ENCODE measurements around the gene TMEM255B. TPM values are rescaled to one million over a fixed set of nuclear protein-coding genes. Genes with fewer than 3 reads are reported as not detected.

Gene TMEM255B
- polyA plus RNA-seq, 1 donor (not counting 4 experiments of a cell fraction or from before 2014, with no cell fraction given), result 7.6 TPM

DNA sequence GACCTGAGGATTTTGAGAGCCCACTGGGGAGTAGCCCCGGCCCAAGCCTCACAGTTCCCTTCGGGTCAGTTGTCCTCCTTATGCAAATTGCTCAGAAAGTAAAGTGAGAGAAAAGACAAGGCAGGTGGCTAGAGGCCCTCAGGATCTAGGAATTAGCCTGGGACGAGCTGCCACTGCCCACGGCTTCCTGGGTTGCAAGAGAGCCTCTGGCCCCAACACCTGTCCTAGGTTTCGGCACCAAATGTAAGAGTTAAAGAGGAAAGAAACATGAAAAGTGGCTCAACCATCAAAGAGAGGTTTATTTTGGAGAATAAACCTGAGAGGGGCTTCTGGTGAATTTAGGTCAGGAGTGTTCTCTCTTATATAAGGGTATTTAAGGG, 25.6 kb downstream of the TMEM255B start:
- Histone ChIP-seq H3K27ac (ENCODE audit: control insufficient read depth, insufficient read depth, low read length) (no peak overlapping the region), H3K79me2 (ENCODE audit: control insufficient read depth, insufficient read depth, low read length) (no peaks in the 10 kb centered on the region), H3K27me3 (ENCODE audit: control insufficient read depth, extremely low read depth, insufficient read depth, low read length) (peaks cover 18% of the 10 kb centered on the region), H3K4me2 (ENCODE audit: control insufficient read depth, extremely low read depth, insufficient read depth, low read depth, low read length) (peak overlapping the region; percentile 41), H3K9me1 (ENCODE audit: control insufficient read depth, extremely low read depth, insufficient read depth, low read length) (no peaks in the 10 kb centered on the region), H3K4me3 (ENCODE audit: control insufficient read depth in 2 of 3, extremely low read depth in 1 of 3, insufficient read depth in 2 of 3, low read depth in 1 of 3, low read length in 3 of 3) (no peak overlapping the region), H4K20me1 (ENCODE audit: control insufficient read depth, extremely low read depth, insufficient read depth, low read length) (no peaks in the 10 kb centered on the region), H3K9ac (ENCODE audit: control insufficient read depth, extremely low read depth, insufficient read depth, low read length) (no peak overlapping the region), H3K4me1 (ENCODE audit: control insufficient read depth, extremely low read depth, insufficient read depth, low read length) (peaks cover 28% of the 10 kb centered on the region), H3K36me3 (ENCODE audit: control insufficient read depth in 2 of 2, extremely low read depth in 1 of 2, insufficient read depth in 2 of 2, low read length in 2 of 2) (no peaks in the 10 kb centered on the region), H3K9me3 (ENCODE audit: control insufficient read depth, low read depth, low read length) (peaks cover 5% of the 10 kb centered on the region), H2AFZ (ENCODE audit: control insufficient read depth, low read length) (no peak overlapping the region)
- FAIRE-seq (no peak), DNase-seq (ENCODE audit: low read depth, low spot score) (no peak)
- dilution Hi-C loops (cut with MboI; ENCODE audit: extremely low pct_ligation_motif_present, low sequenced_read_pairs), result no loop called here
- TF ChIP-seq, protein P1, sequence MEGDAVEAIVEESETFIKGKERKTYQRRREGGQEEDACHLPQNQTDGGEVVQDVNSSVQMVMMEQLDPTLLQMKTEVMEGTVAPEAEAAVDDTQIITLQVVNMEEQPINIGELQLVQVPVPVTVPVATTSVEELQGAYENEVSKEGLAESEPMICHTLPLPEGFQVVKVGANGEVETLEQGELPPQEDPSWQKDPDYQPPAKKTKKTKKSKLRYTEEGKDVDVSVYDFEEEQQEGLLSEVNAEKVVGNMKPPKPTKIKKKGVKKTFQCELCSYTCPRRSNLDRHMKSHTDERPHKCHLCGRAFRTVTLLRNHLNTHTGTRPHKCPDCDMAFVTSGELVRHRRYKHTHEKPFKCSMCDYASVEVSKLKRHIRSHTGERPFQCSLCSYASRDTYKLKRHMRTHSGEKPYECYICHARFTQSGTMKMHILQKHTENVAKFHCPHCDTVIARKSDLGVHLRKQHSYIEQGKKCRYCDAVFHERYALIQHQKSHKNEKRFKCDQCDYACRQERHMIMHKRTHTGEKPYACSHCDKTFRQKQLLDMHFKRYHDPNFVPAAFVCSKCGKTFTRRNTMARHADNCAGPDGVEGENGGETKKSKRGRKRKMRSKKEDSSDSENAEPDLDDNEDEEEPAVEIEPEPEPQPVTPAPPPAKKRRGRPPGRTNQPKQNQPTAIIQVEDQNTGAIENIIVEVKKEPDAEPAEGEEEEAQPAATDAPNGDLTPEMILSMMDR (optimal IDR thresholded peaks at IDR 0.05 in 1 of 3, IDR thresholded peaks at IDR 0.05 in 1 of 3, conservative IDR thresholded peaks at IDR 0.05 in 1 of 3; ENCODE audit: extremely low read depth in 1 of 3, insufficient read depth in 2 of 3, low read length in 3 of 3), result no peak
- TF ChIP-seq EZH2 (IDR thresholded peaks at IDR 0.05; ENCODE audit: low read length), result no peak

DNA sequence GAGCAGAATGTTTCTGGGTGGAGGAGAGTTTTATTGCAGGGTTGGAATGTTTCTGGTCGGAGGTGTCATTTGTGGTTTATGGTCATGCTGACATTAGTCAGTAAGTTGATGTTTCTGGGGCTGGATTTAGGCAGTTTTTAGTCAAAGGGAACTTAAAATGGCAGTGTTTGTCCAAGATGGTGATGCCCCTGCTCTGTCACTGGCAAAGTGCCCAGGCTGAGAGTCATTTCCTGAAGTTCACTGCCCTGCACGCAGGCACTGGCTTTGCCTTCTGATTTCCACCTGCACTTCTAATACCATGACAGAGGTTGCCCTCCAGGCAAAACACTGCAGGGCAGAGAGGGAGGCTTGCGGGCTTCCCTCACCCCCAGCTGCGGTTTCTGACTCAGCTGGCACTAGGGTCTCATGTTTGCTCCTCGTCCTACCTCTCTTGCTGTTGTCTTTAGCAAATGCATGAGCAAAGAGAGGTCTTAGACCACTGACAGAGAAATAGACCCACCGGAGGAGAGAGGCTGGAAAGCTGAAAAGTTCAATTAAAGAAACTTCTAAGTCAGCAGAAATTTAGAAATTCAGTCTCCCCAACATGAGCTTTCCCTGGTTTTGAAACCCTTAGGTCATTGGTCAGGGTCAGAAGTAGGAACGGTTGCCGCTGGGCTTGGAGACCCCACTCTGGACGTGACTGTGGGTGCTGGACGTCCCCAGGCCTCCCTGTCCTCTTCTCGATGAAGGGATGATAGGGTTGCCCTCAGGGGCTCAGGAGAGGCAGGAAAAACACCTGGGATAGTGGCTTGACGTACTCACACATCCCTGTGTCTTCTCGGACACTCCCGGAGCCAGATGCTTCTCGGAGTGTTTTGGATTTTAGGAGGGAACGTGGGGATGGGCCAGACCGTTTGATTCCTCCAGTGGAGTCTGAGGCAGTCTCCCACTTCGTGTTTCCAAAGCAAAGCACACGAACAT, 26.3 kb downstream of the TMEM255B start:
- FAIRE-seq (peak; percentile 98), DNase-seq (ENCODE audit: low read depth, low spot score) (peak; percentile 77)
- no peaks in the 10 kb centered on the region for H3K79me2 ChIP-seq (ENCODE audit: control insufficient read depth, insufficient read depth, low read length)
- no peaks in the 10 kb centered on the region for H3K36me3 ChIP-seq (ENCODE audit: control insufficient read depth in 2 of 2, extremely low read depth in 1 of 2, insufficient read depth in 2 of 2, low read length in 2 of 2)
- no peaks in the 10 kb centered on the region for H4K20me1 ChIP-seq (ENCODE audit: control insufficient read depth, extremely low read depth, insufficient read depth, low read length)
- TF ChIP-seq, protein P1 (optimal IDR thresholded peaks at IDR 0.05 in 1 of 3, IDR thresholded peaks at IDR 0.05 in 1 of 3, conservative IDR thresholded peaks at IDR 0.05 in 1 of 3; ENCODE audit: extremely low read depth in 1 of 3, insufficient read depth in 2 of 3, low read length in 3 of 3), result no peak
- no peak for TF ChIP-seq EZH2 (IDR thresholded peaks at IDR 0.05; ENCODE audit: low read length)
- H2AFZ ChIP-seq (ENCODE audit: control insufficient read depth, low read length), result no peak overlapping the region
- H3K27ac ChIP-seq (ENCODE audit: control insufficient read depth, insufficient read depth, low read length), result no peak overlapping the region
- peak overlapping the region; percentile 41 for H3K4me2 ChIP-seq (ENCODE audit: control insufficient read depth, extremely low read depth, insufficient read depth, low read depth, low read length)
- no peaks in the 10 kb centered on the region for H3K9me1 ChIP-seq (ENCODE audit: control insufficient read depth, extremely low read depth, insufficient read depth, low read length)
- no peak overlapping the region for H3K9ac ChIP-seq (ENCODE audit: control insufficient read depth, extremely low read depth, insufficient read depth, low read length)
- H3K27me3 ChIP-seq (ENCODE audit: control insufficient read depth, extremely low read depth, insufficient read depth, low read length), result peaks cover 19% of the 10 kb centered on the region
- peaks cover 5% of the 10 kb centered on the region for H3K9me3 ChIP-seq (ENCODE audit: control insufficient read depth, low read depth, low read length)
- peaks cover 28% of the 10 kb centered on the region for H3K4me1 ChIP-seq (ENCODE audit: control insufficient read depth, extremely low read depth, insufficient read depth, low read length)
- dilution Hi-C loops (cut with MboI; ENCODE audit: extremely low pct_ligation_motif_present, low sequenced_read_pairs), result no loop called here
- no peak overlapping the region for H3K4me3 ChIP-seq (ENCODE audit: control insufficient read depth in 2 of 3, extremely low read depth in 1 of 3, insufficient read depth in 2 of 3, low read depth in 1 of 3, low read length in 3 of 3)
